ENCODE data around the gene TAF11.
A peak's percentile ranks its signal among the peaks of the same experiment; 100 is the strongest.
"Not testable (repeated sequence)": the region's sequence is repeated elsewhere in the genome, so short reads cannot be mapped to it uniquely, and the experiment has no call there.

Gene TAF11

DNA sequence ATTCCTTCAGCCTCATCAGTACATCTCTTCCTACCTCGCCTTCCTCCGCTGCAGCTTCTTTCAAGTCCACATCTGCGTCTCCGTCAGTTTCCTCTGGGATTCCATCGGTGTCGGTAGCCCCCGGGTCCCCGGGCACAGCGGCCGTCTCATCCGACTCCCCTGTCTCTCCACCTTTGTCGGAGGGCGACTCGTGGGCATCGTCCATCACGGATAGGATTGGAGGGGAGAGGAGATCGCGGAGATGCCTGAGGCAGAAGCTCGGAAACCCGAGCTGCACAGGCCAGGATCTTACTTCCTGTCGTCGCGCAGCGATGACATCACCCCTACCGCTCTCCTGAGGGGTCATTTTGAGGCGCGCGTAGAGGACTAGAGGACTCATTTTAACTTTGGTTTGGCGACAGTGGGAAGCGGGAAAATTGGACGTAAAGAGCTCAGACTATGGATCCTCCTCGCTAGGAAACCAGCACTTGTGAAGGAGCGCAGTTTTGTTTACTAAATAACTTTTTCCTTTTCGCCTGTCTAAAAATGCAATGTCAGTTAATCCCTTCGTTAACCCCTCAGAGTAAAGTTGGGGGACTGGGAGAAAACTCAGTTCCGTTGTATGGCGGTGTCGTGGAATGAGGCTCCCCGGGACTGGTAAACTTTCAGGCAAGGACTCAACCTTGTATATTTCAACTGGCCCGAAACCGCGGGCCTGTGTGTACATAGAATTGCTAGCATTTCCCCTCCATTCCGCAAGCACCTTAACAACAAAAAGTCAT lies at the start of gene TAF11:
TAF11 (minus strand) TSS at position 290 of the 761 bp plus-strand sequence; CDS start at position 205, 85 bp downstream.
- ATAC-seq = peak; percentile 78 to 85

GRCh38 chr6:34934516-34934915 lies 46.7 kb upstream of the TAF11 start:
- ATAC-seq = no peak

DNA sequence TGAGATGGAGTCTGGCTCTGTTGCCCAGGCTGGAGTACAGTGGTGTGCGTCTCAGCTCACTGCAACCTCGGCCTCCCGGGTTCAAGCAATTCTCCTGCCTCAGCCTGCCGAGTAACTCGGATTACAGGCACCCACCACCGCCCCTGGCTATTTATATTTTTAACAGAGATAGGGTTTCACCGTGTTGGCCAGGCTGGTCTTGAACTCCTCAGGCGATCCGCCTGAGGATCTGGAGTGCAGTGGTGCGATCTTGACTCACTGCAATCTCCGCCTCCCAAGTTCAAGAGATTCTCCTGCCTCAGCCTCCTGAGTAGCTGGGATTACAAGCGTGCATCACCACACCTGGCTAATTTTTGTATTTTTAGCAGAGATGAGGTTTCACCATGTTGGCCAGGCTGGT lies 44.4 kb upstream of the TAF11 start:
- ATAC-seq = not testable (repeated sequence)

DNA sequence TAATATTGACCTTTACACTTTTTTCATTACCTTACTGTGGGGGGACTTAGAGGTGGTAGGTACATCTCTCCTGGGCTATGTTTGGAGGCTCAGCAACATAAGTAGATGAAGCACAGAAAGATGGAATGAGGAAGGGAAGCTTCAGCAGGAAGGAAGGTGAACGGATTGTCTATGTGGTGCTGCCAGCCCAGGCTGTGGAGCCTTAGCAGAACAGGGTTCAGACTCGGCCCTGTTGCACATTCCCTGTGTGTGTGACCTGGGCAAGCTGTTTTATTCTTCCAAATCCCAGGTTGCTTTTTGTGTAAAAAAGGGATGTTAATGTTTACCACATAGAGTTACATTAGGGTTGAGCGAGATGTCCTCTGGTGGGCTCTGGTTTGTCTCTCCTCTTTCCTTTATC lies 42.4 kb upstream of the TAF11 start:
- ATAC-seq = no peak

GRCh38 chr6:34929241-34929978 lies 41.6 kb upstream of the TAF11 start:
- no peak for ATAC-seq

DNA sequence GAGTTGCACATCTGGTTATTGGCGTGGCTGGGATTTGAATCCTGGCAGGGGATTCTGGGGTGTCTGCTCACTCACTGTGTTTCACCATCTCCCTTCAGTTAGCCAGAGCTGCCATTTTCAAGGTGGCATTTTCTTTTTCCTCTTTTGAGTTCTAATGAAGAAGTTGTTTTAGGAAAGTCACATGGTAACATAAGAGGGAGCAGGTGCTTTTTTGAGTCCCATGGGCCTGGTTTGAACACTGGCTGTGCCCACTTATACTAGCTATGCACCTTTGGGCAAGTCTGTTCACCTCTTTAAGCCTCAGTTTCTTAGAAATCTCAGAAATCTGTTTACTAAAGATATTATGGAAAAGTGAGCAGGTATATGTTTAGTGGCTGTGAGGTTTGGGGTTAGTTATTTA lies 40.9 kb upstream of the TAF11 start:
- ATAC-seq = no peak

DNA sequence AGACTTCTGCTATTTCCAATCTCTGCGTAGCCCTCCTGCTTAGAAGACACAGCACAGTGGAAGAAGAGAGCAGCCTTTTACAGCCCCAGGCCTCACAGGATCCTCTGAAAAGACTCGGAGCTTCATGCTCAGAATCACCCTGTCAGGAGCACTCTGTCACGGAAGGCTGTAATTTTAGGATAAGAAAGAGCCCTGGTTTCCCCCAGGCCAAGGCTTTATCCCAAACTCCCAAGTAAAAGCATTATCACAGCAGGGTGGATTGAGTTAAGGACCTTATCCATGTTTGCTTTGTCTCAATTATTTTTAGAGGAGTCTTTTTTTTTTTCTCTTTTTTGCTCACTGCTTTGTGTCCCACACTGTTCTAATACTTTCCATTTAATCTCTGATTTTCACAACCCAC lies 40.4 kb upstream of the TAF11 start:
- ATAC-seq = no peak

DNA sequence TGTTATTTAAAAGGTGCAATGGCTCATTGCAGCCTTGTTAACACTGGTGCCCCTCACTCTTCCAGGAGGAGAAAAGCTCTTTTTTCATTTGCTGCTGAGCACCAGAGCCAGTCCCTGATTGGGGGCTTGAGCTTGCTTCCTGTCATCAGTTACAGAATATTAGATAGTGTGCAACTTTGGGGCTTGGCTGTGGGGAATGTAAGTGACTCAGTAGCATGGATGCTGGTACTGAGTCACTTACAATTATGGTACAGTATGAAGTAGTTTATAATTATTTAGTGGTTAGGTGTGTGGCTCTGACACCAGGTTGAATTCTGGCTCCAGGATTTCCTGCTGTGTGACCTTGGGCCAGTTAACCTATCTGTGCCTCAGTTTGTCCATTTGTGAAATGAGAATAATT lies 38.8 kb upstream of the TAF11 start:
- ATAC-seq = no peak

- ATAC-seq = no peak
Observed at GRCh38 chr6:34924831-34925625, 37.2 kb upstream of the TAF11 start.

DNA sequence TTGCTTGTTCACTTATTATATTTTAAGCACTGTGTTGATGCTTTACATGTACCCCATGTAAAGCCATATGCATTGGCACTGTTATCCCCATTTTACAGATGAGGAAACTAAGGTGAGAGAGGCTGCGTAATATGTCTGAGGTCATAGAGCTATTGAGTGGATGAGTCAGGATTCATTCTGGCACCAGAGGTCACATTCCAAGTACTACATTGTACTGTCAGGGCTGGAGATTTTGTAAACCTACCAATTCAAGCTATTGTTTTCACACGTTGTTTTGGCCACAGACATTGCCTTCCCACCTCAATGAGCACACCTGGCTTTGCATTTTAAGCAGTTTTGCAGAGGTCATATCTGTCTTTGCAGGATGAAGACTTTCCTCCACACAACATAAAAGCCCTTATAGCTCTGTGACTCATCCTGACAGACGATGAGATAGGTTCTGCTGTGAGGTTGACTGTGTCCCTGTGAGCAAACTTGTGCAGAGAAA lies 34.4 kb upstream of the TAF11 start:
- ATAC-seq = peak in 1 of 2 donors; percentile 33

GRCh38 chr6:34920097-34920496 lies 32.3 kb upstream of the TAF11 start:
- ATAC-seq = no peak

- ATAC-seq = no peak
Observed at GRCh38 chr6:34919651-34920050, 31.8 kb upstream of the TAF11 start.

DNA sequence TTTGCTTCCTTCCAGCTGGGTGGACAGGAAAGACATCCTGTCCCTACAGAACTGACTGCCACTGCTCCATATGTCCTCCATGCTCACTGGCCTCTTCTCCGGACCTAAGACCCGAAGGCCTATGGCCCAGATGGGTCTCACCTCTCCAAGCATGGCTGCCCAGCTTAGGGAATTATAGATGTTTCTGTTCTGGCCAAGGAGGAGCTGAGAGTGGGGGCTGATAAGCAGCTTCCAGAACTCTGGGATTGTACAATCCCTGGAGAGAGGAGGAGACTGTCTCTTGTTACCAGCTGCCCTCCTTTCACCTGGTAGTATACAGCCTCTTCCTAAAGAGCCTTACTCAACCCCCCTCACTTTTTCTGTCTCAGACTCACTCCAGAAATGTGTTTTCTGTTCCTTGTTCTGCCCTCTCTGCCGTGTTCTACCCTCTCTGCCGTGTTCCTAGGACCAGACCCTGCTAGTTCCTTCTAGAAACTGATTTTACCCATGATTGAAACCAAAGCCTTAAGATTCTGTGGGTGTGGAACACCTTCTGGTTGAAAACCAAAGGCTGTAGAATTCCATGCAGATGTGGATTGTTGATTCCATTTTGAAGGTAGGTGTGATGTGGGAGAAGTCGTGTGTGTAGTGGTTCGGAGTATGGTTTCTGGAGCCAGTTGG lies 29.9 kb upstream of the TAF11 start:
- ATAC-seq = no peak

- no peak for ATAC-seq
Observed at GRCh38 chr6:34916348-34916967, 28.6 kb upstream of the TAF11 start.

- ATAC-seq = no peak
Observed at GRCh38 chr6:34914358-34914757, 26.5 kb upstream of the TAF11 start.

- ATAC-seq = peak; percentile 84 to 90
Observed at GRCh38 chr6:34912715-34913464, 25.0 kb upstream of the TAF11 start.

DNA sequence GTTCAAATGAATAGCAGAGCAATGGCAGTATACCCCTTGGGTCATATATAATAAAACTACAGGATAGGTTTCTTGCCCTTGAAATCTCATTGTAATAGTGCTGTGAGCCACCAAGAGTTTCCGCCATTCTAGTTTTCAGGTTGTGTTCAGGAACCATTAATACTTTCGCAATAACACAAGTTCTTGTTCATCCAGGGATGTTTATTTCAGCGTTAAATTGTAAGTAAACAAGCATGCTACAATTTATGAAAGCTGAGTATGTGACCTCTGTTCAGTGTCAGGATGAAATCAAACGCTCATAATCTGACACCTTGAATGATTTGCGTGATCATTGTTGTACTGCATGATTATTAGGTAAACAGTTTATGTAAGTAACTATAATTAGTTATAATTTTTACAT lies 24.0 kb upstream of the TAF11 start:
- no peak for ATAC-seq

- ATAC-seq = no peak
Observed at GRCh38 chr6:34909320-34909883, 21.6 kb upstream of the TAF11 start.

DNA sequence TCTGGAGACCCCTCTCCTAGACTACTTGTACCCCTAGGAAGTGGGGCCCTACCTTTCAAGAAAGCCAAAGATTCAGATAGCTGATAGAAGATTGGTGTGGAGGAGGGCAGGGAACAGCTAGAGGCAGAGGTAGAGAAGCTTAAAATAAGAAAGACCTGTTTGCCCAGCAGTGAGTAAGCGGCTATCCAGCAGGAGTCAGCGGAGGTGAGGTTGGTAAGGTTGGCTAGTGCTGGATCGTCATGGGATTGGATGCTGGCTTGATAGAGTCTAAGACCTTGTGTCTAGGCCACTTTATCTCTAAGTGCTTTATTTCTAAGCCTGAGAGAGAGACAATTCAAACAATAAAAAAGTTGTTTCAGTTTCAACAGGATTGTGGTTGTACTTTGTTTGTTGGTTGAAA lies 20.4 kb upstream of the TAF11 start:
- no peak for ATAC-seq

GRCh38 chr6:34906826-34907225 lies 19.0 kb upstream of the TAF11 start:
- ATAC-seq = no peak

DNA sequence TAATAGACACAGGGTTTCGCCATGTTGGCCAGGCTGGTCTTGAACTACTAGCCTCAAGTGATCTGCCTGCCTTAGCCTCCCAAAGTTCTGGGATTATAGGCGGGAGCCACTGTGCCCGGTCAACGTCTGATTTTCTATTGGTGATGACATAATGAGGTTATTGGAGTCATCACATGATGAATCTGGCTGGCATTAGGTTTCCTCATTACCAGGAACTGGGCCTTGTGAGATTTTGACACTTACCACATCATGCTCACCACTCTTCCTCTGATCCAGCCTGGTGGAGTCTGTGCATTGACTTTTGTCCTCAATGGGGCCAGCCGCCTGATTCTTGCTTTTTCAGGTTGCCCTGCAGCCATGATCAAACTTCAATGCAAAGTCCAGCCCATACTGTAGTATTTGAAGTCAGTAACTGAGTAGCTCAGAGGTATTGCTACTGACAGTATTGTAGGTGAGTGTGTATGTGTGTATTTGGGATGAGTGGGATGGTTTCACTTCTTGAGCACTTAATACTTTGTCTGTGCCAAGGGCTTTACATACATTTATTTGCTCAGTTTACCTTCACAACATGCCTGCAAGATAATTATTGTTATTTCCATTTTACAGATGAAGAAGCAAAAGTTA lies 17.3 kb upstream of the TAF11 start:
- ATAC-seq = no peak

Measured in activated CD4-positive, CD25-positive, alpha-beta regulatory T cell treated with anti-CD3 and anti-CD28 coated beads, Interleukin-2, amount 50 U/mL, for 24 hours (primary cell).